AML-193 (cell line): ENCODE measurements around the gene TMEM260.
"Not testable (repeated sequence)": the region's sequence is repeated elsewhere in the genome, so short reads cannot be mapped to it uniquely, and the experiment has no call there.

Source experiments
- DNase-seq, 2 experiments: peaks; one replicate each; lab custom pipeline; 2025; lab: John Stamatoyannopoulos, UW

TMEM260 gene

DNA sequence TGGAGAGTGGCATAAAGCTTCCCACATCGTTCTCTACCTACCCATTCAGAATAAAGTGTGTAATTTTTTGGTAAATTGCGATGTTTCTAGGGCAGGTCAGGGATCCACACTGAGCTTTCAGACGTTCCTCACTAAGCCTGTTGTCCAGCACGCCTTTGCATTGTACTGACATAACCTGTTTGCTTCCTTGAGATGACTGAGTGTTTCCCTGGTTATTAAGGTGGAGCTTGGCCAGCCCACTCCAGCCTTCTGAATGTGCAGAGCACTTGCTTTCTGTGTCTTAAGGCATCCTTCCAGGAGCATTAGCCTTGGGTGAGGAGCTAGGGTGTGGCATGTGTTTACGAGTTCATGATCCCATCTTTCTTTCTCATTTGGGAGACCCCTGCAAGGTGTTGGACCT is 96.4 kb downstream of the TMEM260 start:
- DNase-seq = no peak

- DNase-seq = no peak
These were observed 99.2 kb downstream of the TMEM260 start for GRCh38 chr14:56678838-56679237.

GRCh38 chr14:56686416-56686815 is 106.8 kb downstream of the TMEM260 start:
- no peak for DNase-seq

DNA sequence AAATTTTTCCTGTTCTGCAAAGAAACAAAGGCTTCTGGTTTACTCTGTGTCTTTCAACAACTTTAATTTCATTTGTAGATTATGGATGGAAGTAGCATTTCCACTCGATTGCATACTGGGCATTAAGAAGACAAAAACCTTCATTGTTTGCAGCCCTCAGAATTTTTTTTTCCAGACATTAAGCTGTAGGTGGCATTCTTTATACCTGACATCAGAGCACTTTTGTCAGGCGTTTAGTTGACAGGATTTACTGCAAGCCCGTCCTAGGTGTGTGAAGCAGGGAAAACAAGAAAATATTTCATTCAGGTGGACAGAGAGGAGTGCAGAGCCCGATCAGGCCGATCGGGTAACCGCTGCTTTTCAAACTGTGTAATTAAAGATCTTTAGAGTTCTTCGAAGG is 107.5 kb downstream of the TMEM260 start:
- DNase-seq = no peak

DNA sequence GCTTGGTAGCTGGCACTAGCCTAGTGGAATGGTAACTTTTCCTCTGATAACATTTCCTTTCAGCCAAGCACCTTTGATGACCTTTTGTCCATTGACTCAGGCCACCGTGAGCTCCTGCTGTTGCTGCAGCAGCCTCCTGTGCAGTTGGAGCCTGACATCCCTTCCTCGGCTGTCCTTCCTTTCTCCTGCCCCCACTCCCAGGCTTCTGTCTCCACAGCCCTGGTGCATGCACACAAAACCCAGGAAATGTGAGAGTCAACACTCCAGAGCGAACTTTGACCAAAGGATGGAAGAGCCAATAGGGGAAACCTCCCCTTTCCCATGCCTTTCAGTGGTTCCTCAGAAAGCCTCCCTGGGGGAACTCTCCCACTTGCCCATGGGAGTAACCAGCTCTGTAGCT is 115.0 kb downstream of the TMEM260 start:
- DNase-seq = no peak

GRCh38 chr14:56695216-56695615 is 115.6 kb downstream of the TMEM260 start:
- not testable (repeated sequence) for DNase-seq
